HUES6 (cell line): ENCODE measurements around the gene TM7SF3.
"Not testable (repeated sequence)": the region's sequence is repeated elsewhere in the genome, so short reads cannot be mapped to it uniquely, and the experiment has no call there.

Source experiments
- H3K27ac ChIP-seq: 2 replicates; pipeline ENCODE4 v1.7.0; 2013; ENCODE audit warnings: low read depth, mild to moderate bottlenecking, low read length, inconsistent platforms
- H3K27me3 ChIP-seq: 2 replicates; pipeline ENCODE4 v1.6.1; 2013; ENCODE audit warnings: low read length; ENCODE audit not compliant: control insufficient read depth, insufficient read depth
- H3K36me3 ChIP-seq: 2 replicates; pipeline ENCODE4 v1.6.1; 2013; ENCODE audit warnings: low read length; ENCODE audit not compliant: control insufficient read depth, insufficient read depth
- H3K4me1 ChIP-seq: 2 replicates; pipeline ENCODE4 v1.6.1; 2013; ENCODE audit warnings: low read length; ENCODE audit not compliant: control insufficient read depth, insufficient read depth
- H3K4me3 ChIP-seq: 2 replicates; pipeline ENCODE4 v1.5.1; 2013; ENCODE audit warnings: low read depth, low read length
- H3K9ac ChIP-seq: one replicate; pipeline ENCODE4 v1.6.1; 2013; ENCODE audit warnings: mild to moderate bottlenecking, low read length
- H3K9me3 ChIP-seq: 2 replicates; pipeline ENCODE4 v1.6.1; 2013; ENCODE audit warnings: low read depth, low read length; ENCODE audit not compliant: control insufficient read depth, insufficient read depth

Gene TM7SF3

DNA sequence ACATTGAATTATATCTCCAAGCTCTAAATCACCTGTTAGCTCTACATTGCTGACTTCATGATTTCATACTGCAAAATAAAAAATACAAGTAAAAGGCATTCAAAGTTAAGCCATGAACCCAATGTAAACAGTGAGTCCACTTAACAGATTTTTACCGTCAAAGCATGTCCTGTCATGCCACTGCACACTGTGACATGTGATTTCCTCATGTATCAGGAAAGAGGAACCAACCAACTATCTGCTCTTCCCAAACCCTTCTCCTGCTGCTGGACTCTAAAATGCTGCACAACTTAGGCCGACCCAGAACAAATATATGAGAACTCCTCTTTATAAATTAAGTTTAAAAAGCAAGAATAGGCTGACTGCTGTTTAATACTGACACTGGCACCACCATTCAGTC lies 37.5 kb downstream of the TM7SF3 start:
- Histone ChIP-seq H3K4me1 (no peaks in the 10 kb centered on the region), H3K4me3 (no peak overlapping the region), H3K9ac (no peak overlapping the region), H3K9me3 (no peaks in the 10 kb centered on the region), H3K27me3 (no peaks in the 10 kb centered on the region), H3K27ac (no peak overlapping the region), H3K36me3 (peaks cover 66% of the 10 kb centered on the region)

DNA sequence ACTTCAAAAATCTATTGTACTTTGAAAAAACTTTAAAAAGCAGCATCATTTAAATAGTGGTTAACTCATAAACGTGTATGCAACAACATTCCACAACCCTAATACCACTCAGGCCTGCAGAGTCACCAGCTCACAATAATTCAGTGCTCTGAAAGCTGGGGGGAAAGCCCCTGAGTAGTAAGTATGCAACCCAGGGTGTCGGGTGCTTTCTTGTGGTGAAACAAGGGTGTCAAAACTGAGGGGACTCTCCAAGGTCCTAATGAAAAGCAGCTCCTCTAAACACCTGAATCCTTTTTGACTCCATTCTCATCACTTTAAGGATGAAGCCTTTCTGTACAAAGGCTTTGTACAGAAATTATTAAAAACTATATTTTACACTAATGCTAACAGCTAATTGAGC lies 42.2 kb downstream of the TM7SF3 start:
- H3K4me3 ChIP-seq: no peak overlapping the region
- no peaks in the 10 kb centered on the region for H3K9me3 ChIP-seq
- no peaks in the 10 kb centered on the region for H3K4me1 ChIP-seq
- H3K36me3 ChIP-seq: peaks cover 59% of the 10 kb centered on the region
- H3K27me3 ChIP-seq: no peaks in the 10 kb centered on the region
- H3K9ac ChIP-seq: no peak overlapping the region
- H3K27ac ChIP-seq: no peak overlapping the region

DNA sequence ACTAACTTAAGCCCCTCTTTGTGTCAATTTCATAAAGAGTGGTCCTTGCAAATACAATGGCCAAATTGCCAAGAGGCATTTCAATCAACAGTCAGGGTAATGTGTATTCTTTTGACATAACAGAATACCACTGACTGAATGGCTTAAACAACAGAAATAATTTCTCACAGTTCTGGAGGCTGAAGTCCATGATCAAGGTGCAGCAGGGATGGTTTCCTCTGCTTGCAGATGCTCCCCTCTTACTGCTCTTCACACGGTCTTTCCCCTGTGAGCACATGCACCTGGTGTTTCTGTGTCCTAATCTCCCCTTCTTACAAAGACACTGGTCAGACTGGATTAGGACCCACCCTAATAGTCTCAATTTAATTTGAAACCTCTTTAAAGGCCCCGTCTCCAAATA lies 44.0 kb downstream of the TM7SF3 start:
- Histone ChIP-seq H3K9me3 (no peaks in the 10 kb centered on the region), H3K9ac (no peak overlapping the region), H3K4me1 (no peaks in the 10 kb centered on the region), H3K27me3 (no peaks in the 10 kb centered on the region), H3K36me3 (peaks cover 47% of the 10 kb centered on the region), H3K4me3 (no peak overlapping the region), H3K27ac (no peak overlapping the region)

DNA sequence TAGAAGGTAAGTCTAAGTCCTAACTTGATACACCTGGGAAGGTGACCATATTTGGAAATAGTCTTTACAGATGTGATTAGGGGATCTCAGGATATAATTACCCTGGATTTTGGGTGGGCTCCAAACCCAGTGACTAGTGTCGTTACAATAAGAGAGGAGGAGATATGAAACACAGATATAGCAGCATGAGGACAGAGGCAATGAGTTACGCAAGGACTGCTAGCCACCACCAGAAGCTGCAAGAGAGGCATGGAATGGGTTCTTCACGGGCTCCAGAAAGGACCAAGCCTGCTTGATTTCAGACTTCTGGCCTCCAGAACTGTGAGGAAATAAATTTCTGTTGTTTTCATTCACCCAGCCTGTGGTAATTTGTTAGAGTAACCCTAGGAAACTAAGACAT lies 47.3 kb downstream of the TM7SF3 start:
- H3K9me3 ChIP-seq: no peaks in the 10 kb centered on the region
- no peaks in the 10 kb centered on the region for H3K4me1 ChIP-seq
- peaks cover 41% of the 10 kb centered on the region for H3K36me3 ChIP-seq
- no peaks in the 10 kb centered on the region for H3K27me3 ChIP-seq
- no peak overlapping the region for H3K4me3 ChIP-seq
- no peak overlapping the region for H3K9ac ChIP-seq
- no peak overlapping the region for H3K27ac ChIP-seq

DNA sequence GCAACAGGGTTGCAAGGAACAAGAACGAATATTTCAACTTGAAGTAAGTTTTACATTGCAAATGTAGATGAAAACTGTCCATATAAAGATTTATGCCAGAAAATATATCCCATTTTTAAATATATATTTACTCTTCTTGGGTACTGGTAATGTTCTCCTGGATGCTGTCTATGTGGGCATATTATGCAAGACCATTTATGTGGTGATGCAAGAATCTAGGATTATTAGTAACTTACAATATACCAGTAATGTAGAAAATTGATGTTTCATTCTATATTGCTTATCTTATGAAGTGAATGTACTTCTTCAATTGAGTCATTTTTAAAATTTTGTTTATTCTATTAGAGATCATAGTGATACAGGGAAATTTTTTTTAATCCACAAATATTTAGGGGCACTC lies 50.8 kb downstream of the TM7SF3 start:
- H3K27ac ChIP-seq: no peak overlapping the region
- no peaks in the 10 kb centered on the region for H3K4me1 ChIP-seq
- H3K9me3 ChIP-seq: no peaks in the 10 kb centered on the region
- H3K9ac ChIP-seq: no peak overlapping the region
- no peaks in the 10 kb centered on the region for H3K27me3 ChIP-seq
- peaks cover 37% of the 10 kb centered on the region for H3K36me3 ChIP-seq
- no peak overlapping the region for H3K4me3 ChIP-seq

DNA sequence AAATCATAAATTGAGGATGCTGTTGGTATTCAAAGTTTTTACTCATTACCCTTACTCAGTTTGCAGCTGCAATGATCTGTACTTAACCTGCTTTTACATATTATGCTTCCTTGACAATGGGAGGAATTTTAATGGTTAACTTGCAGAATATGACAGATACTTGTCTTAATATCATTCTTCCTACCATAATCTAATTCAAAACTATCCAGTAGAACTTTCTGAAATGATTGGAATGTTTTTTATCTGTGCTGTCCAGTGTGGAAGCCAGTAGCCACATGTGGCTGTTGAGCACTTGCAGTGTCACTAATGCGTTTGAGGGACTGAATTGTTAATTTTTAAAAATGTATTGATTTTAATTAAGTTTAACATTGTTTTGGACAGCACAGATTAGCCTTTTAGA lies 52.4 kb downstream of the TM7SF3 start:
- peaks cover 42% of the 10 kb centered on the region for H3K36me3 ChIP-seq
- H3K27me3 ChIP-seq: no peaks in the 10 kb centered on the region
- no peaks in the 10 kb centered on the region for H3K9me3 ChIP-seq
- no peak overlapping the region for H3K4me3 ChIP-seq
- H3K27ac ChIP-seq: no peak overlapping the region
- no peaks in the 10 kb centered on the region for H3K4me1 ChIP-seq
- no peak overlapping the region for H3K9ac ChIP-seq

DNA sequence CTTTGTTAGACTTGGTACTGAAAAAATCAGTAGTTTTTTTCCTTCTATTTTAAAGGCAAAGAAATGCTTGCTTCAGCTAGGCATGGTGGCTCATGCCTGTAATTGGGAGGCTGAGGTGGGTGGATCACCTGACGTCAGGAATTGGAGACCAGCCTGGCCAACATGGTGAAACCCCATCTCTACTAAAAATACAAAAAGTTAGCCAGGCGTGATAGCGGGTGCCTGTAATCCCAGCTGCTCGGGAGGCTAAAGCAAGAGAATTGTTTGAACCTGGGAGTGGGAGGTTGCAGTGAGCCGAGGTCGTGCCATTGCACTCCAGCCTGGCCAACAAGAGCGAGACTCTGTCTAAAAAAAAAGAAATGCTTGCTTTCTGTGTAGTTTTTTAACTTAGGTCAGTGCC lies 52.8 kb downstream of the TM7SF3 start:
- not testable (repeated sequence) for H3K9me3 ChIP-seq, H3K4me3 ChIP-seq, H3K27me3 ChIP-seq, H3K4me1 ChIP-seq, H3K9ac ChIP-seq, H3K27ac ChIP-seq
- peaks cover 45% of the 10 kb centered on the region for H3K36me3 ChIP-seq

DNA sequence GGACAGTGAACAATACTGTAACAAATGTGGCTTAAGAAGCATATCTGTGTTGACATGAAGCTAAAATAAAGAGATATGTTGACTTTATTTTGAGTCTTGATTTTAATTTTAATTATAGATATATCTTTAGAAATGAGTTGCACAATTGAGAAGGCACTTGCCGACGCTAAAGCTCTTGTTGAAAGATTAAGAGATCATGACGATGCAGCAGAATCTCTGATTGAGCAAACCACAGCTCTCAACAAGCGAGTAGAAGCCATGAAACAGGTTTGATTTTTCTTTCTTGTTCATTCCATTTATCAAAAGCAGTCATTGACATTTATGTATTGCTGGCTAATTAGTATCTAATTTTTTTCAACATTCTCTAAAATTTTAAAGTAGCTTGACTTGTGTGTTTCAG lies 60.2 kb downstream of the TM7SF3 start:
- Histone ChIP-seq H3K4me1 (no peaks in the 10 kb centered on the region), H3K4me3 (no peak overlapping the region), H3K27ac (no peak overlapping the region), H3K9me3 (no peaks in the 10 kb centered on the region), H3K27me3 (no peaks in the 10 kb centered on the region), H3K9ac (no peak overlapping the region), H3K36me3 (peaks cover 23% of the 10 kb centered on the region)

DNA sequence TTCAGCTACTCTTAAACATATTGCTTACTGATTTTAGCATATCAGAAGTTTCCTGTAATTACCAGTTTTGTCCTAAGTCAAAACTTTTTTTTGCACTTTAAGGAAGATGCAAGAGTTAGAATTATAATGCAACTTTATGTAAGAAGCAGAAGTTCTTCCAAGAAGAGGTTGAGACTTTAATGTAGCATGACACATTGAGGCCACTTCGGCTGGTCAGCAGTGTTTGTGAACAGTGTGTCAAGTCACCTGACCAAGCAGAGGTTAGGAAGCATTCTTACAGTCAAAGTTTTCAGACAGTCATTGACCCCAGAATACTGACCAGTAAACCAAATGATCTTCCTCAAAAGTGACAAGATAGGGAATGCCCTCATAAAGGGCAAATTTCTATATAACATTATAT lies 60.7 kb downstream of the TM7SF3 start:
- Histone ChIP-seq H3K27ac (no peak overlapping the region), H3K4me3 (no peak overlapping the region), H3K9me3 (no peaks in the 10 kb centered on the region), H3K9ac (no peak overlapping the region), H3K4me1 (no peaks in the 10 kb centered on the region), H3K27me3 (no peaks in the 10 kb centered on the region), H3K36me3 (peaks cover 19% of the 10 kb centered on the region)

DNA sequence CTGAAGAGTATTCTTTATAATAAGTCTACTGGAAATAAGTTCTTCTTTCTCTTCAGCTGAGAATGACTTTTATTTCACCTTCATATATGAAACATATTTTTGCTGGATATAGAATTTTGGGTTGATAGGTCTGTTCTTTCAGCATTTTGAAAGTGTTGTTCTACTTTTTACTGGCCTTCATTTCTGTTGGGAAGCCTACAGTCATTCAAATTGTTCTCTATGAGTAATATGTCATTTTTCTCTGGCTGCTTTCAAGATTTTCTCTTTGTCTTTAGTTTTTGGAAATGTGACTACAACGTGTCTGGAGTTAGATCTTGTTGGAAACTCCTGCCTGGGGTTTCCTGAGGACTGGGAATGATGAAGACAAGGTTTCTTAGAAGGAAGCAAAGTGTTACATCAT lies 65.9 kb downstream of the TM7SF3 start:
- Histone ChIP-seq H3K9ac (no peak overlapping the region), H3K36me3 (no peaks in the 10 kb centered on the region), H3K9me3 (no peaks in the 10 kb centered on the region), H3K4me3 (no peak overlapping the region), H3K27ac (no peak overlapping the region), H3K27me3 (no peaks in the 10 kb centered on the region), H3K4me1 (no peaks in the 10 kb centered on the region)

DNA sequence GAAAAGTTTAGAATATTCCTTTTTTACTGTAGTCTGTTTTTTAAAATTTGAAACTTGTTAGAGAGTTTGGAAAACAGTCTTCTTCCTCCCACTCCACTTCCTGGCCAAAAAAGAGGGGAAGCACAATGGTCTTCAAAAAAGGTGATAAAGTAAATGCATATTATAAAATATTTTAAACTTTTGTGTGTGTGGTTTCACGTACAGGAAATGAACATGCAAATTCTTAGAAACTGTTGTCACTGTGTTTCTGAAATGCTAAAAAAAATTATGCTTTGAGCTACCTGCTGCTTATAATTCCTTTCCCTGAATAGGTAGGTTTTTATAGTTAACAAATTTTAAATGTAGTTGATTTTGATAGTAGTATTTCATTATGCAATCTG lies 73.0 kb downstream of the TM7SF3 start:
- H3K9ac ChIP-seq: no peak overlapping the region
- H3K4me1 ChIP-seq: peaks cover 4% of the 10 kb centered on the region; the same call in 1 of the 2 replicates
- H3K27me3 ChIP-seq: no peaks in the 10 kb centered on the region
- H3K27ac ChIP-seq: no peak overlapping the region
- H3K9me3 ChIP-seq: no peaks in the 10 kb centered on the region
- no peak overlapping the region for H3K4me3 ChIP-seq
- no peaks in the 10 kb centered on the region; the same call in 1 of the 2 replicates for H3K36me3 ChIP-seq

DNA sequence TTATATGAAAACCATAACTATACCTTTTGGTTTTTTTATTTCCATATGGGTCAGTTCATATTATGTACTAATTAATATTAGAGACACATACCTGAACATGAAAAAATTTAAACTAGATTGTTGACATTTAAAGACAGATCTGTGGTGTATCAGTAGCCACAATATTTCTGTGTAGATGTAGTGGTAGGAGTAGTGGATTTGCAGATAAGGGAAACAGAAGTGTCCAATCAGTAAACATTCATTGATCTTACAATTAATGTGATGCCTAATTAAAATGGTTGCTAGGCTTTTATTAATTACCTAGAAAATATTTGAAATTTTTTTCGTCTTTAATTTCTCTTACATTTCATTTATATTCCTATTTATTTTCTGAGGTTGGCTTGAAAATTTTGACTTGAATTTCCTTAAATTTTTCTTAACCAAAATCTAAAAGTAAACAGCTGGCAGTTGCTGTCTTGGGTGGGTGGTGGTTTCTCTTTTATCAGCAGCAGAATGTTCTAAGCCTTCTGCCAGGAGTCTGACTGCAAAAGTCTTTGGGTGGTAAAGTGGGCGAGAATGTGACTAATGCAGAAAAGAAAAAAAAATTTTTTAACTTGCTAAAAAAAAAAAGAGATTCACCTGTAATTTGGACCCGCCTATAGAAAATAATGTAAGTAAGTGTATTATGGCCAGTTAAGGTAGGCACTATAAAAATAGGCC lies 73.5 kb downstream of the TM7SF3 start:
- no peak overlapping the region for H3K9ac ChIP-seq
- H3K4me3 ChIP-seq: no peak overlapping the region
- H3K27me3 ChIP-seq: no peaks in the 10 kb centered on the region
- no peak overlapping the region for H3K27ac ChIP-seq
- no peaks in the 10 kb centered on the region; the same call in 1 of the 2 replicates for H3K36me3 ChIP-seq
- H3K4me1 ChIP-seq: peaks cover 4% of the 10 kb centered on the region; the same call in 1 of the 2 replicates
- no peaks in the 10 kb centered on the region for H3K9me3 ChIP-seq
